Ishikawa (cell line): ENCODE data around the gene NOSIP.

Experiments
- CEBPB ChIP-seq: IDR thresholded peaks from 2 replicates; pipeline ENCODE4 v1.6.1; 2012
- EP300 ChIP-seq: IDR thresholded peaks from 2 replicates; pipeline ENCODE4 v1.6.1; 2012; ENCODE audit warnings: borderline replicate concordance
- FOXM1 ChIP-seq: IDR thresholded peaks from 2 replicates; pipeline ENCODE4 v1.6.1; 2012; ENCODE audit warnings: low read depth, borderline replicate concordance
- NFIC ChIP-seq: IDR thresholded peaks from 2 replicates; pipeline ENCODE4 v1.6.1; 2012
- TCF12 ChIP-seq: IDR thresholded peaks from 2 replicates; pipeline ENCODE4 v1.6.1; 2012; ENCODE audit warnings: low read depth
- TEAD4 ChIP-seq: IDR thresholded peaks from 2 replicates; pipeline ENCODE4 v1.6.1; 2012
- YY1 ChIP-seq: IDR thresholded peaks from 2 replicates; pipeline ENCODE4 v1.6.1; 2012; ENCODE audit warnings: low read depth
- TF ChIP-seq, protein P1 (sequence below): IDR thresholded peaks from 2 replicates; pipeline ENCODE4 v1.6.1; 2012; ENCODE audit warnings: low read depth, mild to moderate bottlenecking

DNA sequence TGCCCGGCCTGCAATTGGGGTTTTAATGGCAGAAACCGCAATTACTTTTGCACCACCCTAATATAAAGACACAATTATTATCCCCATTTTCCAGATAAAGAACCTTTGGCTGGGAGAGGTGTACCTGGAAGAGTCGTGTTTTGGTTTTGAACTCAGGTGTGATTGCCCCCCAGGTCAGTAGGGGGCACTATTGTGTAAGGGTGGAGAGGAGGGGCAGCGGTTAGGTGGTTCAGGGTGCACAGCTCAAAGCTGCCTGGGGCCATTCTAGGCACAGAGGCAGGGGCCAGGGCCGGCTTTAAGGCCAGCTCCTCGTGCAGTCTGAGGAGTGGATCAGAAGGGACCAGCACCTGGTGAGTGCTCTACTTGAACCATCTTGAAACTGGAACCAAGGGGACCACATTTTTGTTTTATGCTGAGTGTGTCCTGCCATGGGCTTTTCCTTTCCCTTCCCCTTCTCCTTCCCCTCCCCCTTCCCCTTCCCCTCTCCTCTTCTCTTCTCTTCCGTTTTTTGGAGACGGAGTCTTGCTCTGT is 73.7 kb downstream of the NOSIP start:
- TF ChIP-seq CEBPB (no peak), NFIC (no peak), YY1 (no peak), TCF12 (no peak), EP300 (no peak), TEAD4 (no peak), FOXM1 (no peak)
- TF ChIP-seq, protein P1, sequence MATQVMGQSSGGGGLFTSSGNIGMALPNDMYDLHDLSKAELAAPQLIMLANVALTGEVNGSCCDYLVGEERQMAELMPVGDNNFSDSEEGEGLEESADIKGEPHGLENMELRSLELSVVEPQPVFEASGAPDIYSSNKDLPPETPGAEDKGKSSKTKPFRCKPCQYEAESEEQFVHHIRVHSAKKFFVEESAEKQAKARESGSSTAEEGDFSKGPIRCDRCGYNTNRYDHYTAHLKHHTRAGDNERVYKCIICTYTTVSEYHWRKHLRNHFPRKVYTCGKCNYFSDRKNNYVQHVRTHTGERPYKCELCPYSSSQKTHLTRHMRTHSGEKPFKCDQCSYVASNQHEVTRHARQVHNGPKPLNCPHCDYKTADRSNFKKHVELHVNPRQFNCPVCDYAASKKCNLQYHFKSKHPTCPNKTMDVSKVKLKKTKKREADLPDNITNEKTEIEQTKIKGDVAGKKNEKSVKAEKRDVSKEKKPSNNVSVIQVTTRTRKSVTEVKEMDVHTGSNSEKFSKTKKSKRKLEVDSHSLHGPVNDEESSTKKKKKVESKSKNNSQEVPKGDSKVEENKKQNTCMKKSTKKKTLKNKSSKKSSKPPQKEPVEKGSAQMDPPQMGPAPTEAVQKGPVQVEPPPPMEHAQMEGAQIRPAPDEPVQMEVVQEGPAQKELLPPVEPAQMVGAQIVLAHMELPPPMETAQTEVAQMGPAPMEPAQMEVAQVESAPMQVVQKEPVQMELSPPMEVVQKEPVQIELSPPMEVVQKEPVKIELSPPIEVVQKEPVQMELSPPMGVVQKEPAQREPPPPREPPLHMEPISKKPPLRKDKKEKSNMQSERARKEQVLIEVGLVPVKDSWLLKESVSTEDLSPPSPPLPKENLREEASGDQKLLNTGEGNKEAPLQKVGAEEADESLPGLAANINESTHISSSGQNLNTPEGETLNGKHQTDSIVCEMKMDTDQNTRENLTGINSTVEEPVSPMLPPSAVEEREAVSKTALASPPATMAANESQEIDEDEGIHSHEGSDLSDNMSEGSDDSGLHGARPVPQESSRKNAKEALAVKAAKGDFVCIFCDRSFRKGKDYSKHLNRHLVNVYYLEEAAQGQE: no peak
